ENCODE data around the gene GPR149.
A peak's percentile ranks its signal among the peaks of the same experiment; 100 is the strongest.

GPR149 gene

GRCh38 chr3:154338570-154338969, 91.4 kb downstream of the GPR149 start:
- Histone ChIP-seq H3K36me3 (ENCODE audit: control insufficient read depth, insufficient read depth, low read length) (no peaks in the 10 kb centered on the region), H3K27ac (ENCODE audit: low read depth, low read length, severe bottlenecking) (no peak overlapping the region), H3K4me3 (ENCODE audit: extremely low read depth, insufficient read depth, low read length, poor library complexity, severe bottlenecking) (no peak overlapping the region), H3K4me1 (ENCODE audit: control insufficient read depth, insufficient read depth, low read length, poor library complexity, severe bottlenecking) (no peaks in the 10 kb centered on the region), H3K9me3 (ENCODE audit: control insufficient read depth, low read length) (no peaks in the 10 kb centered on the region)
- WGBS, 2 experiments (ENCODE audit: insufficient coverage in 2 of 2) = 96% methylated on average over 3 of the region's 4 CpGs; no CpG with 5 or more reads in 1 of the 2 experiments

GRCh38 chr3:154338008-154338407, 92.0 kb downstream of the GPR149 start:
- H3K27ac ChIP-seq (ENCODE audit: low read depth, low read length, severe bottlenecking) = no peak overlapping the region
- no peak overlapping the region for H3K4me3 ChIP-seq (ENCODE audit: extremely low read depth, insufficient read depth, low read length, poor library complexity, severe bottlenecking)
- no peaks in the 10 kb centered on the region for H3K9me3 ChIP-seq (ENCODE audit: control insufficient read depth, low read length)
- no peaks in the 10 kb centered on the region for H3K36me3 ChIP-seq (ENCODE audit: control insufficient read depth, insufficient read depth, low read length)
- no peaks in the 10 kb centered on the region for H3K4me1 ChIP-seq (ENCODE audit: control insufficient read depth, insufficient read depth, low read length, poor library complexity, severe bottlenecking)
- WGBS, 2 experiments (ENCODE audit: insufficient coverage in 2 of 2) = 95% methylated on average over 4 to 5 of the region's 6 CpGs

GRCh38 chr3:154334973-154335420, 95.0 kb downstream of the GPR149 start:
- H3K4me1 ChIP-seq (ENCODE audit: control insufficient read depth, insufficient read depth, low read length, poor library complexity, severe bottlenecking) = no peaks in the 10 kb centered on the region
- no peaks in the 10 kb centered on the region for H3K36me3 ChIP-seq (ENCODE audit: control insufficient read depth, insufficient read depth, low read length)
- H3K4me3 ChIP-seq (ENCODE audit: extremely low read depth, insufficient read depth, low read length, poor library complexity, severe bottlenecking) = no peak overlapping the region
- H3K9me3 ChIP-seq (ENCODE audit: control insufficient read depth, low read length) = no peaks in the 10 kb centered on the region
- H3K27ac ChIP-seq (ENCODE audit: low read depth, low read length, severe bottlenecking) = no peak overlapping the region
- WGBS, 2 experiments (ENCODE audit: insufficient coverage in 2 of 2) = no CpG with 5 or more reads among the region's 3 CpGs

- H3K36me3 ChIP-seq (ENCODE audit: control insufficient read depth, insufficient read depth, low read length) = no peaks in the 10 kb centered on the region
- no peak overlapping the region for H3K27ac ChIP-seq (ENCODE audit: low read depth, low read length, severe bottlenecking)
- no peak overlapping the region for H3K4me3 ChIP-seq (ENCODE audit: extremely low read depth, insufficient read depth, low read length, poor library complexity, severe bottlenecking)
- H3K9me3 ChIP-seq (ENCODE audit: control insufficient read depth, low read length) = peaks cover 4% of the 10 kb centered on the region
- H3K4me1 ChIP-seq (ENCODE audit: control insufficient read depth, insufficient read depth, low read length, poor library complexity, severe bottlenecking) = no peaks in the 10 kb centered on the region
Observed at GRCh38 chr3:154327871-154328270, 102.1 kb downstream of the GPR149 start.

- H3K27ac ChIP-seq (ENCODE audit: low read depth, low read length, severe bottlenecking) = peak overlapping the region; percentile 96
- H3K4me1 ChIP-seq (ENCODE audit: control insufficient read depth, insufficient read depth, low read length, poor library complexity, severe bottlenecking) = no peaks in the 10 kb centered on the region
- WGBS, 2 experiments (ENCODE audit: insufficient coverage in 2 of 2) = no CpG with 5 or more reads among the region's 3 CpGs
- peak overlapping the region; percentile 80 for H3K4me3 ChIP-seq (ENCODE audit: extremely low read depth, insufficient read depth, low read length, poor library complexity, severe bottlenecking)
- peaks cover 4% of the 10 kb centered on the region for H3K9me3 ChIP-seq (ENCODE audit: control insufficient read depth, low read length)
- peaks cover 13% of the 10 kb centered on the region for H3K36me3 ChIP-seq (ENCODE audit: control insufficient read depth, insufficient read depth, low read length)
Observed at GRCh38 chr3:154324919-154325318, 105.1 kb downstream of the GPR149 start.

- H3K27ac ChIP-seq (ENCODE audit: low read depth, low read length, severe bottlenecking) = peak within 1 kb of the TSS; percentile 96
- peak within 1 kb of the TSS; percentile 80 for H3K4me3 ChIP-seq (ENCODE audit: extremely low read depth, insufficient read depth, low read length, poor library complexity, severe bottlenecking)
- H3K9me3 ChIP-seq (ENCODE audit: control insufficient read depth, low read length) = peaks cover 4% of the 10 kb centered on the region
- peaks cover 13% of the 10 kb centered on the region for H3K36me3 ChIP-seq (ENCODE audit: control insufficient read depth, insufficient read depth, low read length)
- peaks cover 4% of the 10 kb centered on the region for H3K4me1 ChIP-seq (ENCODE audit: control insufficient read depth, insufficient read depth, low read length, poor library complexity, severe bottlenecking)
- WGBS, 2 experiments (ENCODE audit: insufficient coverage in 2 of 2) = 0 to 1% methylated on average over 20 to 31 of the region's 45 CpGs
Observed at GRCh38 chr3:154323891-154324738, 105.9 kb downstream of the GPR149 start, which contains the start of gene DHX36. DHX36 (minus strand) TSS chr3:154324487; CDS start chr3:154324416, 71 bp downstream.

- Histone ChIP-seq H3K9me3 (ENCODE audit: control insufficient read depth, low read length) (no peaks in the 10 kb centered on the region), H3K4me1 (ENCODE audit: control insufficient read depth, insufficient read depth, low read length, poor library complexity, severe bottlenecking) (peaks cover 4% of the 10 kb centered on the region), H3K4me3 (ENCODE audit: extremely low read depth, insufficient read depth, low read length, poor library complexity, severe bottlenecking) (no peak overlapping the region), H3K36me3 (ENCODE audit: control insufficient read depth, insufficient read depth, low read length) (peaks cover 32% of the 10 kb centered on the region), H3K27ac (ENCODE audit: low read depth, low read length, severe bottlenecking) (no peak overlapping the region)
- 82 to 97% methylated on average over 1 to 2 of the region's 5 CpGs for WGBS, 2 experiments (ENCODE audit: insufficient coverage in 2 of 2)
Observed at GRCh38 chr3:154316974-154317767, 112.8 kb downstream of the GPR149 start.

GRCh38 chr3:154314152-154314551, 115.8 kb downstream of the GPR149 start:
- Histone ChIP-seq H3K36me3 (ENCODE audit: control insufficient read depth, insufficient read depth, low read length) (peaks cover 37% of the 10 kb centered on the region), H3K27ac (ENCODE audit: low read depth, low read length, severe bottlenecking) (no peak overlapping the region), H3K4me3 (ENCODE audit: extremely low read depth, insufficient read depth, low read length, poor library complexity, severe bottlenecking) (no peak overlapping the region), H3K9me3 (ENCODE audit: control insufficient read depth, low read length) (no peaks in the 10 kb centered on the region), H3K4me1 (ENCODE audit: control insufficient read depth, insufficient read depth, low read length, poor library complexity, severe bottlenecking) (no peaks in the 10 kb centered on the region)
- 92% methylated on average over 1 of the region's 1 CpG; no CpG with 5 or more reads in 1 of the 2 experiments for WGBS, 2 experiments (ENCODE audit: insufficient coverage in 2 of 2)

- Histone ChIP-seq H3K4me3 (ENCODE audit: extremely low read depth, insufficient read depth, low read length, poor library complexity, severe bottlenecking) (no peak overlapping the region), H3K27ac (ENCODE audit: low read depth, low read length, severe bottlenecking) (no peak overlapping the region), H3K9me3 (ENCODE audit: control insufficient read depth, low read length) (no peaks in the 10 kb centered on the region), H3K36me3 (ENCODE audit: control insufficient read depth, insufficient read depth, low read length) (peaks cover 49% of the 10 kb centered on the region), H3K4me1 (ENCODE audit: control insufficient read depth, insufficient read depth, low read length, poor library complexity, severe bottlenecking) (no peaks in the 10 kb centered on the region)
Observed at GRCh38 chr3:154310840-154311239, 119.2 kb downstream of the GPR149 start.

GRCh38 chr3:154307363-154307762, 122.6 kb downstream of the GPR149 start:
- no peak overlapping the region for H3K4me3 ChIP-seq (ENCODE audit: extremely low read depth, insufficient read depth, low read length, poor library complexity, severe bottlenecking)
- H3K36me3 ChIP-seq (ENCODE audit: control insufficient read depth, insufficient read depth, low read length) = peaks cover 53% of the 10 kb centered on the region
- no peaks in the 10 kb centered on the region for H3K9me3 ChIP-seq (ENCODE audit: control insufficient read depth, low read length)
- no peak overlapping the region for H3K27ac ChIP-seq (ENCODE audit: low read depth, low read length, severe bottlenecking)
- H3K4me1 ChIP-seq (ENCODE audit: control insufficient read depth, insufficient read depth, low read length, poor library complexity, severe bottlenecking) = no peaks in the 10 kb centered on the region

GRCh38 chr3:154304936-154305335, 125.1 kb downstream of the GPR149 start:
- Histone ChIP-seq H3K36me3 (ENCODE audit: control insufficient read depth, insufficient read depth, low read length) (peaks cover 69% of the 10 kb centered on the region), H3K4me3 (ENCODE audit: extremely low read depth, insufficient read depth, low read length, poor library complexity, severe bottlenecking) (no peak overlapping the region), H3K4me1 (ENCODE audit: control insufficient read depth, insufficient read depth, low read length, poor library complexity, severe bottlenecking) (no peaks in the 10 kb centered on the region), H3K27ac (ENCODE audit: low read depth, low read length, severe bottlenecking) (no peak overlapping the region), H3K9me3 (ENCODE audit: control insufficient read depth, low read length) (no peaks in the 10 kb centered on the region)
- 100% methylated on average over 1 of the region's 3 CpGs; no CpG with 5 or more reads in 1 of the 2 experiments for WGBS, 2 experiments (ENCODE audit: insufficient coverage in 2 of 2)

All from mesodermal cell (in vitro differentiated cells).